Measurements from ENCODE around the gene DYNLT3.

DNA sequence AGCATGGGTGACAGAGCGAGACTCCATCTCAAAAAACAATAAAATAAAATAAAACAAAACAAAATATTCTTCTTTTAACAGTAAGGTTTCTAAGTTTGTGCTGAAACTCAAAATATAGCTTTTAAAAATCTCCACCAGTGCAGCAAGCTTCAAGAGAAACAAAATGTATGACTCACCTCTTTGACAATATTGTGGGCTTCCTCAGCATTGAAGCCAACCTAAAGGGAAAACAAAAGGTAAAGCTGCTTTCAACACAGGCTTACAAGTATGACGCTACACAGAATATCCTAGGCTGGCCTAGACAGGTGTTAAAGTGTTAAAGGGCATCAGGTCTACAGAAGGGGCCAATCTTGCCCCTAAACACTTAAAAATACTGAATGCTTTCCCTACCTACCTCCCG, 1.2 kb downstream of the DYNLT3 start:
- no peak for TF ChIP-seq TAF1 (IDR thresholded peaks at IDR 0.05; ENCODE audit: borderline replicate concordance, low read depth, low read length)
- TF ChIP-seq POLR2A (IDR thresholded peaks at IDR 0.05; ENCODE audit: low read depth, low read length), result no peak

Data from GM12892 (cell line).